Endodermal cell (in vitro differentiated cells): ENCODE measurements around the gene LIMK2. TPM values are rescaled to one million over a fixed set of nuclear protein-coding genes. Genes with fewer than 3 reads are reported as not detected.

Source experiments
- DNase-seq: peaks from one replicate; pipeline ENCODE4 v3.0.0-alpha.2; 2017
- H3K27ac ChIP-seq: 2 replicates; pipeline ENCODE4 v1.5.1; 2013; ENCODE audit warnings: mild to moderate bottlenecking, low read depth, low read length, moderate library complexity
- H3K27me3 ChIP-seq: 2 replicates; pipeline ENCODE4 v1.6.1; 2013; ENCODE audit warnings: mild to moderate bottlenecking, low read length, moderate library complexity; ENCODE audit not compliant: insufficient read depth, control insufficient read depth, poor library complexity, severe bottlenecking
- H3K36me3 ChIP-seq: 2 replicates; pipeline ENCODE4 v1.7.0; 2013; ENCODE audit warnings: mild to moderate bottlenecking, low read length, moderate library complexity; ENCODE audit not compliant: control insufficient read depth, insufficient read depth
- H3K4me1 ChIP-seq: one replicate; pipeline ENCODE4 v1.7.0; 2013; ENCODE audit warnings: low read length; ENCODE audit not compliant: control insufficient read depth, insufficient read depth
- H3K4me3 ChIP-seq: 2 replicates; pipeline ENCODE4 v1.5.1; 2013; ENCODE audit warnings: mild to moderate bottlenecking, low read length, moderate library complexity
- H3K9ac ChIP-seq: 2 replicates; pipeline ENCODE4 v1.6.1; 2013; ENCODE audit warnings: mild to moderate bottlenecking, low read length, moderate library complexity; ENCODE audit not compliant: poor library complexity, severe bottlenecking; ENCODE audit errors: extremely low read depth
- H3K9me3 ChIP-seq: 2 replicates; pipeline ENCODE4 v1.6.1; 2013; ENCODE audit warnings: mild to moderate bottlenecking, low read length, moderate library complexity; ENCODE audit not compliant: control insufficient read depth
- H3K27ac Mint-ChIP-seq: 2 replicates; pipeline ENCODE4 v1.8.0; 2020; ENCODE audit warnings: mixed read lengths
- H3K27me3 Mint-ChIP-seq: 2 replicates; pipeline ENCODE4 v1.8.0; 2021; ENCODE audit warnings: mild to moderate bottlenecking, mixed read lengths; ENCODE audit not compliant: insufficient read depth
- H3K36me3 Mint-ChIP-seq: 2 replicates; pipeline ENCODE4 v1.8.0; 2020; ENCODE audit warnings: low read depth, mixed read lengths
- H3K4me1 Mint-ChIP-seq: 2 replicates; pipeline ENCODE4 v1.8.0; 2020; ENCODE audit warnings: mixed read lengths
- H3K4me3 Mint-ChIP-seq: 2 replicates; pipeline ENCODE4 v1.8.0; 2020; ENCODE audit warnings: mild to moderate bottlenecking, moderate library complexity, mixed read lengths
- H3K9me3 Mint-ChIP-seq: 2 replicates; pipeline ENCODE4 v1.8.0; 2020; ENCODE audit warnings: mild to moderate bottlenecking, mixed read lengths
- CTCF ChIP-seq: fragments of 200-600 bp; sonication (generic); conservative IDR thresholded peaks from 2 replicates; pipeline ENCODE4 v1.5.0; 2021; ENCODE audit warnings: antibody characterized with exemption, mild to moderate bottlenecking
- WGBS, 2 experiments: methylation state at CpG; one replicate each; pipeline versions ENCODE4 v1.1.5 to v1.1.7; 2013; ENCODE audit warnings: missing lambda C conversion rate in 2 of 2, mixed read lengths in 1 of 2; ENCODE audit not compliant: insufficient coverage in 1 of 2, insufficient read length in 1 of 2; 5-methylcytosine and 5-hydroxymethylcytosine counted together
- total RNA-seq, 2 donors: library from RNA; stranded (reverse); fragmentation: NEBNext Ultra II Directional in 1 of 2; extraction: Animal tissue kit (Norgen Biotek cat#: 25700) in 1 of 2; gene quantifications; 2 replicates in 1 of 2; 3 replicates in 1 of 2; pipeline ENCODE4 v1.2.1, GENCODE V29; 2021

LIMK2 gene
- total RNA-seq, 2 donors from 2014 or later: 41.4 to 42.2 TPM

- H3K4me1 Mint-ChIP-seq: peaks cover 8% of the 10 kb centered on the region
- no peak overlapping the region for H3K4me3 Mint-ChIP-seq
- no peak overlapping the region for H3K27ac Mint-ChIP-seq
- Histone ChIP-seq H3K27ac (no peak overlapping the region), H3K9ac (no peak overlapping the region), H3K4me1 (no peaks in the 10 kb centered on the region), H3K4me3 (no peak overlapping the region), H3K27me3 (peaks cover 31% of the 10 kb centered on the region), H3K9me3 (no peaks in the 10 kb centered on the region), H3K36me3 (no peaks in the 10 kb centered on the region)
- no peak for DNase-seq
- peaks cover 18% of the 10 kb centered on the region for H3K27me3 Mint-ChIP-seq
- 92 to 95% methylated on average over 7 to 8 of the region's 8 CpGs for WGBS, 2 experiments
- no peaks in the 10 kb centered on the region for H3K9me3 Mint-ChIP-seq
- no peaks in the 10 kb centered on the region for H3K36me3 Mint-ChIP-seq
- TF ChIP-seq CTCF: no peak
Observed at GRCh38 chr22:31286360-31287255, 74.5 kb downstream of the LIMK2 start.

- DNase-seq: no peak
- no peak for TF ChIP-seq CTCF
- no peak overlapping the region for H3K4me3 Mint-ChIP-seq
Observed at GRCh38 chr22:31287818-31288495, 75.9 kb downstream of the LIMK2 start.

GRCh38 chr22:31288496-31289240 is 76.6 kb downstream of the LIMK2 start:
- Histone ChIP-seq H3K9me3 (no peaks in the 10 kb centered on the region), H3K9ac (no peak overlapping the region), H3K27me3 (peaks cover 34% of the 10 kb centered on the region), H3K27ac (no peak overlapping the region), H3K36me3 (no peaks in the 10 kb centered on the region), H3K4me1 (no peaks in the 10 kb centered on the region), H3K4me3 (no peak overlapping the region)
- Mint-ChIP-seq H3K9me3 (no peaks in the 10 kb centered on the region), H3K27me3 (peaks cover 20% of the 10 kb centered on the region), H3K4me1 (peaks cover 12% of the 10 kb centered on the region), H3K36me3 (no peaks in the 10 kb centered on the region), H3K27ac (no peak overlapping the region), H3K4me3 (no peak overlapping the region)
- 79 to 80% methylated on average over 5 of the region's 5 CpGs for WGBS, 2 experiments
- DNase-seq: no peak
- no peak for TF ChIP-seq CTCF

More at GRCh38 chr22:31287818-31288495, 75.9 kb downstream of the LIMK2 start:
- no peaks in the 10 kb centered on the region for H3K36me3 ChIP-seq
- no peak overlapping the region for H3K4me3 ChIP-seq
- Mint-ChIP-seq H3K27ac (no peak overlapping the region), H3K4me1 (peaks cover 18% of the 10 kb centered on the region), H3K27me3 (peaks cover 20% of the 10 kb centered on the region), H3K36me3 (no peaks in the 10 kb centered on the region), H3K9me3 (no peaks in the 10 kb centered on the region)
- H3K27ac ChIP-seq: no peak overlapping the region
- H3K27me3 ChIP-seq: peaks cover 34% of the 10 kb centered on the region
- WGBS, 2 experiments: 82 to 92% methylated on average over 3 to 6 of the region's 6 CpGs
- H3K4me1 ChIP-seq: no peaks in the 10 kb centered on the region
- H3K9me3 ChIP-seq: no peaks in the 10 kb centered on the region
- no peak overlapping the region for H3K9ac ChIP-seq
